Amniotic stem cell (primary cell): ENCODE data around the gene TNPO3.
"Not testable (repeated sequence)": the region's sequence is repeated elsewhere in the genome, so short reads cannot be mapped to it uniquely, and the experiment has no call there.

Source experiments
- DNase-seq: peaks from one replicate; lab custom pipeline; 2025; lab: John Stamatoyannopoulos, UW

TNPO3 gene

DNA sequence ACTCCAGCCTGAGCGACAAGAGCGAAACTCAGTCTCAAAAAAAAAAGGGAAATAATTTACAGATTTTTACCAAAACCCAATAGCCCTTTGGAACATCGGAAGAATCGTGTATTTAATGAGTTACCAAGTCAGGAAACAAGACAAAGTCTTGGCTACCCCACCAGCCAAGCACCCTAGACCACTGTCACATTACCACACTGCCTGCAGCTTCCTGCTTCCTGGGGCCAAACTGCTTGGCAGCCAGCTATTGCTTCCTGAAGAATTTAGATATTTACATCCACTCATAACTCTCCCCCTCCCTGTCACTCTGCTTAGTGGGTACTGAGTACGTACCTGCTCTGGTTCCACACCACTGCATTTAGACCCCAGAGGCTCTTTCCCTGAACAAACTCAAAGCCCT lies 14.1 kb upstream of the TNPO3 start:
- no peak for DNase-seq

- DNase-seq = no peak
These were observed 13.1 kb upstream of the TNPO3 start for GRCh38 chr7:129067943-129068548.

- not testable (repeated sequence) for DNase-seq
These were observed 12.2 kb upstream of the TNPO3 start for GRCh38 chr7:129067132-129067561.

DNA sequence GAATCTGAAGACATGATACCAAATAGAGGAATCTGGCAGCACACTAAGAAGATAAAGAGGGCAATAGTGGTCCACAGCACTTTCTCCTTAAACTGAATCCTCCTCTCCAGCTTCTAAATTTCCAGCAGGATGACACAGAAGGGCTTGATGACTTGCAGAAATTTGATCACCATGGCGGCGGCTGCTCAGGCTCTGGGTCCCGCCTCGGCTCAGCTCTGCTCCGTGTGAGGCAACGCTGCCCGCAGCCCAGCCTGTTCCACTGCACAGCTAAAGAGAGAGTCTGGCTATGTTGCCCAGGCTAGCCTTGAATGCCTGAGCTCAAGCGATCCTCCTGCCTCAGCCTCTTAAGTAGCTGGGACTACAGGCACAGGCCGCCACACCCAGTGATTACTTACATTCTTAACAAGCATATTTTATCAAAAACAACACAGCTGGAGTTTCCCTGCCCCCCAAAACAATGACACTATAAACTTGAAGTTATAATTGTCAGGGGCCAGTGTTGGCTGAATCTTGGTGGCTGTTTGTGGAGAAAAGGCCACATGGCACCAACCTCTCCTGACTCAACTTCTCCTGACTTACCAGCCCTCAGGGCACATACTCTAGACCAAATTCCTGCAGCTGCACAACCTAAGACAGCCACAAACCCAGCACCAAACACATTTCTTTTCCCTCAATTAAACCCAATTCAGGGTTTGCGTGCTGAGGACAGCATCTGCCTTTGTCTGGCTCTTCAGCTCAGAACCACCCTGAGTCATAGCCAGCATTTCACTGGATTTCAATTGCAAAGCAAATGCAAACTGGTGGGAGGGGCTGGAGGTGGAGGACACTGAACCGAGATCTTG lies 11.6 kb upstream of the TNPO3 start:
- peak; percentile 63 for DNase-seq

DNA sequence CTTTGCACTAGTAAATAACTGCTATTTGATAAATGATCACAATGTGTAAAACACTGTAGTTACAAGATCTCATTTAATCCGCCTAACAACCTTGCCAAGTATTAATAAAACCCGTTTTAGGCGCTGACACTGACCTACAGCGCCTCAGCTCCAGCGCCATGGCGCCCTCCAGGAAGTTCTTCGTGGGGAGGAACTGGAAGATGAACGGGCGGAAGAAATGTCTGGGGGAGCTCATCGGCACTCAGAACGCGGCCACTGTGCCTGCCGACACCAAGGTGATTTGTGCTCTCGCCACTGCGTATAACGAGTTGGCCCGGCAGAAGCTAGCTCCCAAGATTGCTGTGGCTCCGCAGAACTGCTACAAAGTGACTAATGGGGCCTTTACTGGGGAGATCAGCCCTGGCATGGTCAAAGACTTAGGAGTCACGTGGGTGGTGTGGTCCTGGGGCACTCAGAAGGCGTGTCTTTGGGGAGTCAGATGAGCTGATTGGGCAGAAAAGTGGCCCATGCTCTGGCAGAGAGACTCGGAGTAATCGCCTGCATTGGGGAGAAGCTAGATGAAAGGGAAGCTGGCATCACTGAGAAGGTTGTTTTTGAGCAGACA lies 1.1 kb upstream of the TNPO3 start:
- DNase-seq = no peak

DNA sequence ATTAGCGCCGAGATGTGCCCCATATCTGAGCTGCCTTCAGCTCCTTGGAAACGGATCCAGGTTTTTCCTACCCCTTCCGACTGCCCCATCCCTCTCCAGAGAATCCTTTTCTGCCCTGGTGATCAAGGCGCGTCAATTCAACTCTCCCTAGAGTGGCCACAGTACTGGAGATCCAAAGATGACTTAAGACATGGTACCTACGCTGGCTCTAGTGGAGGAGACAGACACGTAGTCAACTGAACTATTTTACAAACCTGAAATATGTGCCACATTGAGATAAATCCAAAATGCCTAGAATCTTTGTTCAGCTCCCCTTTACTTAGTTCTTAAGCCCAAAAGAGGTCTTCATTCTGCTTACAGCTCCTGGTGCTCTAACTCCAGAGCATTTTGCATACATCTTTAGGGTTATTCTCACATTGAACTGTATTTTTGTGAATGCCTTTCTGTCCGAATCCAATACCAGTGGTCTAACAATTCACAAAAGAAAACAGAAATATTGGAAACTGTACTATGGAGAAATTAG lies 444 bp upstream of the TNPO3 start:
- no peak for DNase-seq

GRCh38 chr7:129053938-129054437 lies 923 bp downstream of the TNPO3 start:
- DNase-seq = no peak

DNA sequence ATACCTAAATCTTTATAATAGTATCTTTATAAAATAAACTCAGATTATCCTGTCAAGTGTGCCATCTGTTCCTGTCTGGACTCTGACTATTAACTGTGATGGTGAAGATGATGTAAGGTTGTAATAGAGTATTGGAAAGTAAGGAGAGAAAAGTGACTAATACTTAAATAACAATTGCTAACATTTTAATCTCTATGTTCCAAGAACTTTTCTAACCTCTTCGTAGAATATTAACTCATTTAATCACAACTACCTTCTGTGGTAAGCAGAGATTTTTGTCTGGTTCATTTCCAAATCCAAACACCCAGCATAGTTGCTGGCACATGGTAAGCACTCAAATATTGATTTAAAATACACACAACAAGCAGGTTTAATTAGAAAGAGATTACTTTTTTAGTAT lies 2.5 kb downstream of the TNPO3 start:
- no peak for DNase-seq

- not testable (repeated sequence) for DNase-seq
These were observed 3.5 kb downstream of the TNPO3 start for GRCh38 chr7:129051459-129051858.

DNA sequence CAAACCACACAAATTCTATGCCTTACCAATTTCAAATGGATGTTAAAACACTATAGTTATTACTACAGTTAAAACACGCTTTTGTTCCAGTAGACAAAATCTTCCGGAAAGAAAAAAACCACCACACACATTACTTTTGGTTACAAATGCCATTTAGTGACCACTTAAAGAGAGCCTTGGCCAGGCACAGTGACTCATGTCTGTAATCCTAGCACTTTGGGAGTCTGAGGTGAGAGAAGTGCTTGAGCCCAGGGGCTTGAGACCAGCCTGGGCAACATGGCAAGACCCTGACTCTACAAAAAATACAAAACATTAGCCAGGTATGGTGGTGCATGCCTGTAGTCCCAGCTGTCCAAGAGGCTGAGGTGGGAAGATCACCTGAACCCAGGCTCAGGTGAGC lies 7.2 kb downstream of the TNPO3 start:
- DNase-seq = no peak

GRCh38 chr7:129045682-129046081 lies 9.2 kb downstream of the TNPO3 start:
- DNase-seq = no peak

GRCh38 chr7:129043012-129043411 lies 11.9 kb downstream of the TNPO3 start:
- no peak for DNase-seq

GRCh38 chr7:129041142-129042085 lies 13.5 kb downstream of the TNPO3 start:
- no peak for DNase-seq

DNA sequence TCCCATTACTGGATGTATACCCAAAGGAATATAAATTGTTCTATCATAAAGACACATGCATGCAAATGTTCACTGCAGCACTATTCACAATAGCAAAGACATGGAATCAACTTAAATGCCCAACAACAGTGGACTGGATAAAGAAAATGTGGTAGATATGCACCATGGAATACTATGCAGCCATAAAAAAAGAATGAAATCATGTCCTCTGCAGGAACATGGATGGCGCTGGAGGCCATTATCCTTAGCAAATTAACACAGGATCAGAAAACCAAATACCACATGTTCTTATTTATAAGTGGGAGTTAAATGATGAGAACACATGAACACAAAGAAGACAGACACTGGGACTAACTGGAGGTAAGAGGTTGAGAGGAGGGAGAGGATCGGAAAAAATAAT lies 16.4 kb downstream of the TNPO3 start:
- not testable (repeated sequence) for DNase-seq

- DNase-seq = no peak
These were observed 17.3 kb downstream of the TNPO3 start for GRCh38 chr7:129037585-129037984.

- no peak for DNase-seq
These were observed 22.9 kb downstream of the TNPO3 start for GRCh38 chr7:129032017-129032416.

- no peak for DNase-seq
These were observed 24.5 kb downstream of the TNPO3 start for GRCh38 chr7:129030440-129030839.

- no peak for DNase-seq
These were observed 30.8 kb downstream of the TNPO3 start for GRCh38 chr7:129024125-129024524.

DNA sequence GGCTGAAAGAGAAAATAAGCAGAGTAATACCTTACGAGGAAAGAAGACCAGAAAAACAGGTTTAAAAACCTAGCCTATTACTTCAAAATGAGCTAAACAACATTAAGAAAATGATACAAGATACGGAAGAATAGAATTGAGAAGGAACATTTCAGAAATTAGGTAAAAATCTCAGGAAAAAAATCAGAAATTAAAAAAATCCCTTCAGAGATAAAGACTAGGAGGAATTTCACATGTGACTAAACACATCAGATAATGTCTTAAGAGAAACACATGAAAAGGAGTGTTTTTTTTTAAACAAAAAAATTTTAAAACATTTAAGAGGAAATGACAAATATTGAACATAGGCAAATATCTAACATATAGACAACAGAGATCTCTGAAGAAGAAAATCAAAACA lies 33.3 kb downstream of the TNPO3 start:
- DNase-seq = no peak

DNA sequence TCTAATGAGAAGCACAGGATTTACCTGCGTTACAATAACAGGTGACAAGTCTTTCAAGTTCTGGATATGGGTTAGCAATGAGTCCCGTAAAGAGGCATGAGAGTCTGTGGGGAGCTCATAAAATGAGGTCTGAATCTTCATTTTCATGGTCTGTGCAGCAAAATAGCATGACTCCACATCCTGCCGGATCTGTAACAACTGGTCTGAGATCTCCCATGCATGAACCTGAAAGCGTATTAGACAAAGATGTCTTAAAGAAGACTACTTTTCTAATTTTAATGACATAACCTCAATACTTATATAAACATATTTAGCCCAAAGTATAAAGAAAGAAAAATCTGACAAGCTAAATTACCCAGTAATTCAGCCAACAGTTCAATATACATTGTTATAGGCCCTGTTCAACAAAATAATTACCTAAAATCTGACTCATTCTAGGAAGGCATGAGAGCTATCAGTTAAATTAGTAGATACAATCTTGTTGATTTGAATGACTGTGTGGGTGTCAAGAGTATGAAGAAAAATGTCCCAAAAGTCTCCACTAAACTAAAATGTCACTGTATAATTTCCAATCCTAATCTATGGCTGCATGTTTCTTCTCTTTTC lies 36.9 kb downstream of the TNPO3 start:
- DNase-seq = no peak

GRCh38 chr7:129017264-129017663 lies 37.6 kb downstream of the TNPO3 start:
- DNase-seq = no peak
